ENCODE results near the gene NRN1L.

DNA sequence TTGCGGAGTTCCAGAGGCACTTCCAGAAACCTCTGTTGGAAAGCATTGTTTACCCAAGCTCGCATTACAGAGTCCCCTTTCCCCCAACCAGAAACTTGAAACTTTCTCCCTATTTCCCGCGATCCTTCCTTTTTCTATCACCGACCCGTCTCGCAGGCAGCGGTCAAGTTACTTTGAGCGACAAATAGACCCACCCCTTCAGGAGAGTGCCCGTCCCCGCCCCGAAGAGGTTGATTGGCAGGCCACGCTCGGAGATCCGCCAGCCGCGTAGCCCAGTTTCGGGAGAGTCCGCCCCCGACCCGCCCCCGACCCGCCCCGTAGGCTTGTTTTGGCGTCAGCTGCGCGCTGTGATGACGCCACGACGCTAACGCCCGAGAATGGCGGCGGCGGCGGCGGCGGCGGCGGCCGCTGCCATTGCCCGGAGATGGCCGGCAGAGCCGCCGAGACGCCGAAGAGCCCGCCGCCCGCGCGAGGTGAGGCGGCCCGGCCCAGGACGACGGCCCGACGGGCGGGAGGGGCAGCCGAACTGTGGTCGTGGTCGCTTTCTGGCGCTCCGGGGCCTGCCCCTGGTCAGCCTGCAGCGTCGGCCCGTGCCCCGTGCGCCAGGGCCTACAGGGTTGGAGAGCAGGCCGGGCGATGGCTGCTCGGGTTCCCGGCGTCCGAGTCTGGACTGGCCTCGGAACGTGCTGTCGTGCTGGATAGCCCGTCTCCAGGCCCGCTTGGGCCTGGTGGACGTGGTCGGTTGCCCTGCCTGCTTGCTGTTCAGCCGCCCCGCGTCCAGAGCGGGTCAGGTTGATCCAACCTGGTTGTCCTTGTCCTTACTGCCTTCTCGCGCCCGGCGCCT is 8.4 kb downstream of the NRN1L start, which contains the start of gene PSKH1:
- TF ChIP-seq, protein P1, sequence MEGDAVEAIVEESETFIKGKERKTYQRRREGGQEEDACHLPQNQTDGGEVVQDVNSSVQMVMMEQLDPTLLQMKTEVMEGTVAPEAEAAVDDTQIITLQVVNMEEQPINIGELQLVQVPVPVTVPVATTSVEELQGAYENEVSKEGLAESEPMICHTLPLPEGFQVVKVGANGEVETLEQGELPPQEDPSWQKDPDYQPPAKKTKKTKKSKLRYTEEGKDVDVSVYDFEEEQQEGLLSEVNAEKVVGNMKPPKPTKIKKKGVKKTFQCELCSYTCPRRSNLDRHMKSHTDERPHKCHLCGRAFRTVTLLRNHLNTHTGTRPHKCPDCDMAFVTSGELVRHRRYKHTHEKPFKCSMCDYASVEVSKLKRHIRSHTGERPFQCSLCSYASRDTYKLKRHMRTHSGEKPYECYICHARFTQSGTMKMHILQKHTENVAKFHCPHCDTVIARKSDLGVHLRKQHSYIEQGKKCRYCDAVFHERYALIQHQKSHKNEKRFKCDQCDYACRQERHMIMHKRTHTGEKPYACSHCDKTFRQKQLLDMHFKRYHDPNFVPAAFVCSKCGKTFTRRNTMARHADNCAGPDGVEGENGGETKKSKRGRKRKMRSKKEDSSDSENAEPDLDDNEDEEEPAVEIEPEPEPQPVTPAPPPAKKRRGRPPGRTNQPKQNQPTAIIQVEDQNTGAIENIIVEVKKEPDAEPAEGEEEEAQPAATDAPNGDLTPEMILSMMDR (conservative IDR thresholded peaks at IDR 0.05; ENCODE audit: low read depth, low read length), result no peak
- no peak for TF ChIP-seq EZH2 (IDR thresholded peaks at IDR 0.05; ENCODE audit: borderline replicate concordance, low read depth, low read length, poor library complexity, severe bottlenecking)
